Subcutaneous abdominal adipose tissue (tissue), 5 donors: ENCODE measurements around the gene TEX264.

Experiments used
- H3K27ac ChIP-seq: one replicate; pipeline ENCODE4 v1.7.0; 2013; ENCODE audit warnings: low read depth, mild to moderate bottlenecking, inconsistent platforms, low read length, moderate library complexity
- H3K27me3 ChIP-seq, 5 donors: one replicate each; pipeline ENCODE4 v1.7.0; 2013; ENCODE audit warnings: low read length in 5 of 5, inconsistent platforms in 1 of 5; ENCODE audit not compliant: control insufficient read depth in 5 of 5, insufficient read depth in 4 of 5
- H3K36me3 ChIP-seq, 5 donors: one replicate each; pipeline ENCODE4 v1.7.0; 2013; ENCODE audit warnings: low read length in 5 of 5; ENCODE audit not compliant: control insufficient read depth in 5 of 5, insufficient read depth in 5 of 5
- H3K4me1 ChIP-seq, 5 donors: one replicate each; pipeline ENCODE4 v1.7.0; 2013; ENCODE audit warnings: low read length in 5 of 5, mild to moderate bottlenecking in 3 of 5, moderate library complexity in 1 of 5; ENCODE audit not compliant: control insufficient read depth in 5 of 5, insufficient read depth in 5 of 5
- H3K4me3 ChIP-seq, 5 donors: one replicate each; pipeline ENCODE4 v1.7.0; 2013; ENCODE audit warnings: low read length in 5 of 5, low read depth in 1 of 5
- H3K9ac ChIP-seq, 5 donors: one replicate each; pipeline ENCODE4 v1.7.0; 2013; ENCODE audit warnings: low read length in 5 of 5, mild to moderate bottlenecking in 4 of 5, moderate library complexity in 3 of 5
- H3K9me3 ChIP-seq, 5 donors: one replicate each; pipeline ENCODE4 v1.7.0; 2013; ENCODE audit warnings: low read length in 5 of 5; ENCODE audit not compliant: control insufficient read depth in 5 of 5
- donor health status: healthy.
- donor health status: healthy.
- donor health status: healthy.
- donor health status: healthy.
- donor health status: healthy.

TEX264 gene

DNA sequence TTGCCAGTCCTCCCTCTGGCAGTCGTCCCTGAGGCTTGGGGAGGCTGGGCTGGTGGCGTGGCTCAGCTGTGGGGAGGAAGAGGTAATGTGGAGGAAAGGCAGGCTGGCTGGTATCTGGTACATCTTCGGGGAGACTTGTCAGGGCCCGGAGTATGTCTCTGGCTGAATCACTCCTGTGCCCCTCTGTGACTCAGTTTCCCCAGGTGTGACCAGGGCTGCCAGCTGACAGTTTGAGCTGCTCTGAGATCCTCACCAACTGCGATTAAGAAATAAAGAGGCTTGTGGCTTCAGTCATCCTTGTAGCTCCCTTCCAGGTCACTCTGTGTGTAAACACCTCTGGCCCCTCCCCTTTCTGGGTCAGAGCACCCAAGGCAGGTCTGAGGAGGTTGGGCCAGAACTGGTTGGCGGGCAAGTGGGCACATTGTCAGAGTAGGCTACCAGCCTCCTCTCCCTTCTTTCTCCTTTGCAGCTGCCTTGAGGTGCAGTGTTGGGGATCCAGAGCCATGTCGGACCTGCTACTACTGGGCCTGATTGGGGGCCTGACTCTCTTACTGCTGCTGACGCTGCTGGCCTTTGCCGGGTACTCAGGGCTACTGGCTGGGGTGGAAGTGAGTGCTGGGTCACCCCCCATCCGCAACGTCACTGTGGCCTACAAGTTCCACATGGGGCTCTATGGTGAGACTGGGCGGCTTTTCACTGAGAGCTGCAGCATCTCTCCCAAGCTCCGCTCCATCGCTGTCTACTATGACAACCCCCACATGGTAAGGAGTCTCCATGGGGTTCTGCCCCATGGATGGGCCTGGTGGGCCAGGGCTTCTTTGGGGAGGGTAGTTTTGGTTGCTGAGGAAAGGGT lies 3.0 kb downstream of the TEX264 start:
- H3K9me3 ChIP-seq: no peaks in the 10 kb centered on the region
- H3K4me3 ChIP-seq: no peak overlapping the region
- peaks cover 0 to 50% (median 29%) of the 10 kb centered on the region in 5 donors for H3K36me3 ChIP-seq
- H3K4me1 ChIP-seq: peaks cover 2 to 47% (median 29%) of the 10 kb centered on the region in 5 donors
- H3K27ac ChIP-seq: no peak overlapping the region
- H3K27me3 ChIP-seq: no peaks in the 10 kb centered on the region
- no peak overlapping the region for H3K9ac ChIP-seq

DNA sequence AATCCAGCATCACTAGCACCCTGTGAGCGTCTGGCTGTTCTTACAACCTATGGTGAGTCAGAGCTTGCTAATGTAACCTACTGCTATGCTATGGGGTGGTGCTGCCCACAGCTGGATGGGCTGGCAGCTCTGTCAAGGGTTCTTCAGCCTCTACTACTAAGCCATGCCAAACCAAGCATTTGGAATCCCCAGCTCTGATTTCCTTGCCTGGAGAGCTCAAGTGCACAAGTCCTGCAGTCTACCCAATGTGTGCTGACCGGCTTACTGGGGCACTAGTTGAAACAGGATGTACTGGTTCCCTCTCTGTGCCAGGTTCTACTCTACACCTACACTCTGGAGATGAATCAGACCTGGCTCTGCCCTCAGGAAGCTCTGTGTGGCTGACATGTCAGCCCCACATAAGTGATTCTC lies 4.2 kb downstream of the TEX264 start:
- Histone ChIP-seq H3K4me3 (no peak overlapping the region), H3K9me3 (no peaks in the 10 kb centered on the region), H3K27me3 (no peaks in the 10 kb centered on the region), H3K4me1 (peaks cover 0 to 41% (median 28%) of the 10 kb centered on the region in 5 donors), H3K27ac (no peak overlapping the region), H3K9ac (peak overlapping the region in 2 of 5 donors; percentile 18 to 21), H3K36me3 (peaks cover 0 to 60% (median 31%) of the 10 kb centered on the region in 5 donors)

DNA sequence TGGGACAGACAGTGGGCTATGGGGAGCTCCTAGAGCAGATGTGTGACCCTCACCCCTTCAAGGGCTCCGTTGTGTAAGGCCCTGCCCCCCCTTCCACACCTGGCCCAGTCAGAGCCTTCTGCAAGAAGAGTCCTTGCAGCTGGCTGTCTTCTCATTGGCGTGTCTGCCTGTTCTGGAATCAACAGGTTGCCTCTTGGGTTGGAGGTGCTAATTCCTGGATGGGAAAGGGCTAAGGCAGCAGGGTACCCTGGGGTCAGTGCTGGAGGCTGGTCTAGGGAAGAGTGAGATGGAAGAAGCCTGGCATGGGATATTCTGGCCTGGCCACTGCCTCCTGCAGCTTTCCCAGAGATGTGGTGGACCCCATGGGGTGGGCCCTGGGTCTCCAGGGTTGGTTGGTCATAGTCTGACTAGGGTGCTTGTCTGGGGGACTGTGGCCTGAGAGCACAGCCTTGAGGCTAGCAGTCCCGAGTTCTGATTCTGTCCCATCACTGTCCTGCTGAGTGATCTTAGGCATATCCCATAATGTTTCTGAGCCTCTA lies 5.1 kb downstream of the TEX264 start:
- Histone ChIP-seq H3K36me3 (peaks cover 0 to 63% (median 31%) of the 10 kb centered on the region in 5 donors), H3K4me3 (no peak overlapping the region), H3K9ac (no peak overlapping the region), H3K9me3 (no peaks in the 10 kb centered on the region), H3K4me1 (peaks cover 2 to 41% (median 29%) of the 10 kb centered on the region in 5 donors), H3K27me3 (no peaks in the 10 kb centered on the region), H3K27ac (no peak overlapping the region)

GRCh38 chr3:51677358-51677757 lies 6.3 kb downstream of the TEX264 start:
- Histone ChIP-seq H3K9ac (peak overlapping the region in 1 of 5 donors; percentile 10), H3K4me1 (peaks cover 6 to 46% (median 29%) of the 10 kb centered on the region in 5 donors)

DNA sequence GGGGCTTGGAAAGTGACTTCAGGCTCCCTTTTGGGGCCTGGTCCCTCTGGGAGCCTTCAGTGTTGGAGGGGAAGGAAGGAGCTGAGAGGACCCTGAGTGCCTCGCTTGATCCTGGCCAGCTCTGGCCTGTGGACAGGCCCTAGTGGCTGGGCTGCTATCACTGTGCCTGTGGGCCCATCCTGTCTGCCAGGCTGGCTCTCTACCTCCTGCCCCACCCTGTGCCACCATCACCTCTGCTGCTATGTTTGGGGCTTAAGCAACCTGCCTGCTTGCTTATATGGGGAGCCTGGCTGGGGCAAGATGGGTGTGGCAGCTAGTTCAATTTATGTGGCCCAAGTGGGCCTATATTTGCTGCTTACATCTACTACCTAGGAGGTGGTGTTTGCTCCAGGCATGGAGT lies 7.1 kb downstream of the TEX264 start:
- Histone ChIP-seq H3K27me3 (no peaks in the 10 kb centered on the region), H3K36me3 (peaks cover 0 to 63% (median 31%) of the 10 kb centered on the region in 5 donors), H3K27ac (no peak overlapping the region), H3K9ac (peak overlapping the region in 1 of 5 donors; percentile 56), H3K9me3 (no peaks in the 10 kb centered on the region), H3K4me1 (peaks cover 6 to 46% (median 28%) of the 10 kb centered on the region in 5 donors), H3K4me3 (no peak overlapping the region)

More at GRCh38 chr3:51677358-51677757, 6.3 kb downstream of the TEX264 start:
- Histone ChIP-seq H3K4me3 (no peak overlapping the region), H3K27me3 (no peaks in the 10 kb centered on the region), H3K36me3 (peaks cover 0 to 63% (median 31%) of the 10 kb centered on the region in 5 donors), H3K9me3 (no peaks in the 10 kb centered on the region), H3K27ac (no peak overlapping the region)

DNA sequence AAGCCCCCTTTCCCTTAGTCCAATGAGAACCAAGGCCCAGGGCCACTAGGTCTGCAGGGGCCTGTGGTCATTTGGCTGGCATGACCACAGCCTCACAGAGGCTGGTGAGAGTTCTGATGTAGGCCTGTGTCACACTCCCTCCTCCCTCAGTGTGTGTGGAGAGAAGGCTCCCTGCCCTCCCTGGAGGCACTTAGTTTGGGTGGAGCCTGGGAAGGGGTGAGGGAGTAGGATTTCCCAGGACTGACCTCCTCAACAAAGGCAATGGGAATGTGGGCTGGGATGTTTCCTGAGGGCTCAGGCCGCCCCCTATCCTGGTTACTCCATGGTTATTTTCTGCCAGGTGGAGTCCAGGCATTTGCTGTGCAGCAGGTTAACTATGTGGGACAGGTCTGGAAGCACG lies 7.6 kb downstream of the TEX264 start:
- Histone ChIP-seq H3K27me3 (no peaks in the 10 kb centered on the region), H3K9me3 (no peaks in the 10 kb centered on the region), H3K4me3 (no peak overlapping the region), H3K9ac (no peak overlapping the region), H3K36me3 (peaks cover 0 to 63% (median 31%) of the 10 kb centered on the region in 5 donors), H3K4me1 (peaks cover 6 to 46% (median 25%) of the 10 kb centered on the region in 5 donors), H3K27ac (no peak overlapping the region)

- H3K9ac ChIP-seq: peak overlapping the region in 1 of 5 donors; percentile 17
- H3K27ac ChIP-seq: no peak overlapping the region
- no peak overlapping the region for H3K4me3 ChIP-seq
- peaks cover 0 to 64% (median 35%) of the 10 kb centered on the region in 5 donors for H3K36me3 ChIP-seq
- H3K27me3 ChIP-seq: no peaks in the 10 kb centered on the region
- peaks cover 6 to 48% (median 25%) of the 10 kb centered on the region in 5 donors for H3K4me1 ChIP-seq
- no peaks in the 10 kb centered on the region for H3K9me3 ChIP-seq
Observed at GRCh38 chr3:51679318-51679717, 8.3 kb downstream of the TEX264 start.

DNA sequence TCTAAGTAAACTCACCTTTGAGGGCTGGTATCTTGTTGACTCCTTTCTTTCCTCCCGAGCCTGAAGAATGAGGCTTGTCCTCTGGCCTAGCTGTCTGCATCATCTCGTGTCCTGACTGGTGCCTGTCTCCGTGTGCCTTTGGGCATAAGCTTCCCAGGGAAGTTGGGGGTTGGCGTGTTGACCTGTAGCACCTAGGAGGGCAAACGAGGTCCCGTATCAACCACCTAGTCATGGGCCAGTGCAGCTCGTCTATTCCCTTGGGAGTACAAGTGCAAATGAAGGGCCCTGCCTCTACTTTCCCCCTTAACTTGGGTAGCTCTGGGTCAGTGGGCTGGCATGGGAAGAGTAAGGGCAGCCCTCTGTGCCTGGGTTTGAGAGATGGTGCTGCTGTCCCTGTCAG lies 8.7 kb downstream of the TEX264 start:
- H3K9ac ChIP-seq: peak overlapping the region in 2 of 5 donors; percentile 4 to 41
- peaks cover 0 to 64% (median 40%) of the 10 kb centered on the region in 5 donors for H3K36me3 ChIP-seq
- H3K4me1 ChIP-seq: peaks cover 6 to 53% (median 25%) of the 10 kb centered on the region in 5 donors
- no peak overlapping the region for H3K4me3 ChIP-seq
- peak overlapping the region; percentile 45 for H3K27ac ChIP-seq
- H3K9me3 ChIP-seq: no peaks in the 10 kb centered on the region
- H3K27me3 ChIP-seq: no peaks in the 10 kb centered on the region

GRCh38 chr3:51680196-51680595 lies 9.1 kb downstream of the TEX264 start:
- Histone ChIP-seq H3K27me3 (no peaks in the 10 kb centered on the region), H3K36me3 (peaks cover 0 to 64% (median 36%) of the 10 kb centered on the region in 5 donors), H3K9ac (peak overlapping the region in 4 of 5 donors; percentile 2 to 41 (median 8)), H3K9me3 (no peaks in the 10 kb centered on the region), H3K4me3 (no peak overlapping the region), H3K4me1 (peaks cover 8 to 55% (median 25%) of the 10 kb centered on the region in 5 donors), H3K27ac (peak overlapping the region; percentile 45)
